Measurements from ENCODE around the gene FOS. TPM values are rescaled to one million over a fixed set of nuclear protein-coding genes. Genes with fewer than 3 reads are reported as not detected.

FOS gene
- total RNA-seq, 4 donors from 2014 or later = 78.0 to 286 (median 179) TPM

- WGBS, 2 donors (ENCODE audit: low coverage in 1 of 2) = 98 to 100% methylated on average over 6 to 7 of the region's 9 CpGs
- H3K27me3 ChIP-seq = no peaks in the 10 kb centered on the region
- no peak overlapping the region for H3K27ac ChIP-seq
- H3K4me1 ChIP-seq = peaks cover 3 to 55% (median 28%) of the 10 kb centered on the region in 3 donors
- H3K9me3 ChIP-seq = no peaks in the 10 kb centered on the region
- ATAC-seq = no peak
- H3K4me3 ChIP-seq = no peak overlapping the region
- H3K36me3 ChIP-seq = no peaks in the 10 kb centered on the region
- TF ChIP-seq, protein P1, sequence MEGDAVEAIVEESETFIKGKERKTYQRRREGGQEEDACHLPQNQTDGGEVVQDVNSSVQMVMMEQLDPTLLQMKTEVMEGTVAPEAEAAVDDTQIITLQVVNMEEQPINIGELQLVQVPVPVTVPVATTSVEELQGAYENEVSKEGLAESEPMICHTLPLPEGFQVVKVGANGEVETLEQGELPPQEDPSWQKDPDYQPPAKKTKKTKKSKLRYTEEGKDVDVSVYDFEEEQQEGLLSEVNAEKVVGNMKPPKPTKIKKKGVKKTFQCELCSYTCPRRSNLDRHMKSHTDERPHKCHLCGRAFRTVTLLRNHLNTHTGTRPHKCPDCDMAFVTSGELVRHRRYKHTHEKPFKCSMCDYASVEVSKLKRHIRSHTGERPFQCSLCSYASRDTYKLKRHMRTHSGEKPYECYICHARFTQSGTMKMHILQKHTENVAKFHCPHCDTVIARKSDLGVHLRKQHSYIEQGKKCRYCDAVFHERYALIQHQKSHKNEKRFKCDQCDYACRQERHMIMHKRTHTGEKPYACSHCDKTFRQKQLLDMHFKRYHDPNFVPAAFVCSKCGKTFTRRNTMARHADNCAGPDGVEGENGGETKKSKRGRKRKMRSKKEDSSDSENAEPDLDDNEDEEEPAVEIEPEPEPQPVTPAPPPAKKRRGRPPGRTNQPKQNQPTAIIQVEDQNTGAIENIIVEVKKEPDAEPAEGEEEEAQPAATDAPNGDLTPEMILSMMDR (IDR thresholded peaks at IDR 0.05) = no peak
- TF ChIP-seq EP300 (IDR thresholded peaks at IDR 0.05) (no peak), POLR2A (IDR thresholded peaks at IDR 0.05) (no peak), POLR2AphosphoS5 (IDR thresholded peaks at IDR 0.05) (no peak)
These were observed 7.1 kb upstream of the FOS start for GRCh38 chr14:75271514-75271913.

GRCh38 chr14:75273272-75274049 lies 5.2 kb upstream of the FOS start:
- Histone ChIP-seq H3K4me3 (no peak overlapping the region), H3K27ac (peak overlapping the region in 3 of 4 donors; percentile 18 to 97 (median 38)), H3K27me3 (no peaks in the 10 kb centered on the region), H3K4me1 (peaks cover 3 to 51% (median 20%) of the 10 kb centered on the region in 3 donors), H3K36me3 (no peaks in the 10 kb centered on the region), H3K9me3 (no peaks in the 10 kb centered on the region)
- no peak for TF ChIP-seq EP300 (IDR thresholded peaks at IDR 0.05)
- TF ChIP-seq, protein P1 (IDR thresholded peaks at IDR 0.05) = no peak
- TF ChIP-seq POLR2A (IDR thresholded peaks at IDR 0.05) = no peak
- peak; percentile 7 for TF ChIP-seq POLR2AphosphoS5 (IDR thresholded peaks at IDR 0.05)
- 28 to 60% methylated on average over 5 to 8 of the region's 13 CpGs for WGBS, 2 donors (ENCODE audit: low coverage in 1 of 2)
- no peak for ATAC-seq

- Histone ChIP-seq H3K4me1 (peaks cover 3 to 57% (median 20%) of the 10 kb centered on the region in 3 donors), H3K27me3 (no peaks in the 10 kb centered on the region), H3K9me3 (no peaks in the 10 kb centered on the region), H3K27ac (peak overlapping the region in 3 of 4 donors; percentile 18 to 97 (median 38)), H3K4me3 (no peak overlapping the region), H3K36me3 (no peaks in the 10 kb centered on the region)
- WGBS, 2 donors (ENCODE audit: low coverage in 1 of 2) = 77 to 79% methylated on average over 2 to 6 of the region's 6 CpGs
- TF ChIP-seq, protein P1 (IDR thresholded peaks at IDR 0.05) = no peak
- ATAC-seq = no peak
These were observed 4.4 kb upstream of the FOS start for GRCh38 chr14:75274050-75274898.

- no peaks in the 10 kb centered on the region for H3K9me3 ChIP-seq
- peak overlapping the region in 3 of 4 donors; percentile 97 to 99 (median 99) for H3K27ac ChIP-seq
- H3K27me3 ChIP-seq = no peaks in the 10 kb centered on the region
- H3K4me3 ChIP-seq = no peak overlapping the region
- H3K36me3 ChIP-seq = no peaks in the 10 kb centered on the region
- peaks cover 3 to 65% (median 24%) of the 10 kb centered on the region in 3 donors for H3K4me1 ChIP-seq
- 83% methylated on average over 5 to 8 of the region's 9 CpGs for WGBS, 2 donors (ENCODE audit: low coverage in 1 of 2)
- TF ChIP-seq POLR2AphosphoS5 (IDR thresholded peaks at IDR 0.05) = peak; percentile 27
- TF ChIP-seq POLR2A (IDR thresholded peaks at IDR 0.05) = no peak
- no peak for ATAC-seq
These were observed 3.6 kb upstream of the FOS start for GRCh38 chr14:75274899-75275569.

GRCh38 chr14:75275598-75275997 lies 3.0 kb upstream of the FOS start:
- Histone ChIP-seq H3K27me3 (no peaks in the 10 kb centered on the region), H3K4me1 (peaks cover 3 to 70% (median 27%) of the 10 kb centered on the region in 3 donors), H3K27ac (peak overlapping the region; percentile 97 to 99 (median 99)), H3K4me3 (no peak overlapping the region), H3K36me3 (peaks cover 0 to 4% of the 10 kb centered on the region in 2 donors), H3K9me3 (no peaks in the 10 kb centered on the region)
- no peak for TF ChIP-seq EP300 (IDR thresholded peaks at IDR 0.05)
- TF ChIP-seq POLR2A (IDR thresholded peaks at IDR 0.05) = no peak
- TF ChIP-seq, protein P1 (IDR thresholded peaks at IDR 0.05) = no peak
- TF ChIP-seq POLR2AphosphoS5 (IDR thresholded peaks at IDR 0.05) = no peak
- WGBS, 2 donors (ENCODE audit: low coverage in 1 of 2) = 100% methylated on average over 1 to 2 of the region's 2 CpGs
- no peak for ATAC-seq
